ENCODE data around the gene SLC19A1.

Gene SLC19A1

DNA sequence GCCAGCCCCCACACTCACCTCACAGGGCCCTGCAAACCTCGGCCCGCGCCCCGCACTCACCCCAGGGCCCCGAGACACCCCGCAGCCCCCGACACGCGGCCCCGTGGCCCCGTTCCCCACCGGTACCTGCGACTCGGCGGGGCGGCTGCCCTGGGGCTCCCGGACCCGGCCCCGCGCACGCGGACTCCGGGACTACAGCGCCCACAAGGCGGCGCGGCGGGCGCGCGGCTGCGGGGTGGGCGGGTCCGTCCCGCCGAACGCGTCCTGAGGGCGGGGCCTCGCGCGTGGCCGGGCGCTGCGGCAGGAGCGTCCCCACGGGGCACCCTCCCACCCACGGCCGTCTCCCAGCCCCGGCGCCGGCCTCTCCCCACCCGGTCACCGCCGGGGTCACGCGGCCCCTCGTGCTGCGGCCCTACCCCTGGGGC, at the start of gene SLC19A1:
Gene SLC19A1, minus strand, starts transcription at position 199 of the 425 bp plus-strand sequence. CDS start 4,481 bp downstream, outside the sequence.
- Histone ChIP-seq H3K27me3 (replicated peaks; ENCODE audit: control insufficient read depth, insufficient read depth, low read length) (no peaks in the 10 kb centered on the region), H3K36me3 (ENCODE audit: control insufficient read depth, insufficient read depth, low read length) (no peaks in the 10 kb centered on the region; the same call in 1 of the 2 replicates), H3K4me3 (replicated peaks; ENCODE audit: low read depth, low read length) (peak within 1 kb of the TSS; percentile 66)
- DNase-seq (ENCODE audit: extremely low read depth, insufficient read length): peak; percentile 83
- TF ChIP-seq, protein P1, sequence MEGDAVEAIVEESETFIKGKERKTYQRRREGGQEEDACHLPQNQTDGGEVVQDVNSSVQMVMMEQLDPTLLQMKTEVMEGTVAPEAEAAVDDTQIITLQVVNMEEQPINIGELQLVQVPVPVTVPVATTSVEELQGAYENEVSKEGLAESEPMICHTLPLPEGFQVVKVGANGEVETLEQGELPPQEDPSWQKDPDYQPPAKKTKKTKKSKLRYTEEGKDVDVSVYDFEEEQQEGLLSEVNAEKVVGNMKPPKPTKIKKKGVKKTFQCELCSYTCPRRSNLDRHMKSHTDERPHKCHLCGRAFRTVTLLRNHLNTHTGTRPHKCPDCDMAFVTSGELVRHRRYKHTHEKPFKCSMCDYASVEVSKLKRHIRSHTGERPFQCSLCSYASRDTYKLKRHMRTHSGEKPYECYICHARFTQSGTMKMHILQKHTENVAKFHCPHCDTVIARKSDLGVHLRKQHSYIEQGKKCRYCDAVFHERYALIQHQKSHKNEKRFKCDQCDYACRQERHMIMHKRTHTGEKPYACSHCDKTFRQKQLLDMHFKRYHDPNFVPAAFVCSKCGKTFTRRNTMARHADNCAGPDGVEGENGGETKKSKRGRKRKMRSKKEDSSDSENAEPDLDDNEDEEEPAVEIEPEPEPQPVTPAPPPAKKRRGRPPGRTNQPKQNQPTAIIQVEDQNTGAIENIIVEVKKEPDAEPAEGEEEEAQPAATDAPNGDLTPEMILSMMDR (IDR thresholded peaks at IDR 0.05; ENCODE audit: insufficient read depth, low read length, poor library complexity, severe bottlenecking): no peak

GRCh38 chr21:45591619-45592207, 49.5 kb upstream of the SLC19A1 start:
- DNase-seq (ENCODE audit: extremely low read depth, insufficient read length): no peak
- H3K36me3 ChIP-seq (ENCODE audit: control insufficient read depth, insufficient read depth, low read length): no peaks in the 10 kb centered on the region
- TF ChIP-seq, protein P1 (IDR thresholded peaks at IDR 0.05; ENCODE audit: insufficient read depth, low read length, poor library complexity, severe bottlenecking): no peak
- no peak overlapping the region for H3K4me3 ChIP-seq (replicated peaks; ENCODE audit: low read depth, low read length)
- H3K27me3 ChIP-seq (replicated peaks; ENCODE audit: control insufficient read depth, insufficient read depth, low read length): no peaks in the 10 kb centered on the region

DNA sequence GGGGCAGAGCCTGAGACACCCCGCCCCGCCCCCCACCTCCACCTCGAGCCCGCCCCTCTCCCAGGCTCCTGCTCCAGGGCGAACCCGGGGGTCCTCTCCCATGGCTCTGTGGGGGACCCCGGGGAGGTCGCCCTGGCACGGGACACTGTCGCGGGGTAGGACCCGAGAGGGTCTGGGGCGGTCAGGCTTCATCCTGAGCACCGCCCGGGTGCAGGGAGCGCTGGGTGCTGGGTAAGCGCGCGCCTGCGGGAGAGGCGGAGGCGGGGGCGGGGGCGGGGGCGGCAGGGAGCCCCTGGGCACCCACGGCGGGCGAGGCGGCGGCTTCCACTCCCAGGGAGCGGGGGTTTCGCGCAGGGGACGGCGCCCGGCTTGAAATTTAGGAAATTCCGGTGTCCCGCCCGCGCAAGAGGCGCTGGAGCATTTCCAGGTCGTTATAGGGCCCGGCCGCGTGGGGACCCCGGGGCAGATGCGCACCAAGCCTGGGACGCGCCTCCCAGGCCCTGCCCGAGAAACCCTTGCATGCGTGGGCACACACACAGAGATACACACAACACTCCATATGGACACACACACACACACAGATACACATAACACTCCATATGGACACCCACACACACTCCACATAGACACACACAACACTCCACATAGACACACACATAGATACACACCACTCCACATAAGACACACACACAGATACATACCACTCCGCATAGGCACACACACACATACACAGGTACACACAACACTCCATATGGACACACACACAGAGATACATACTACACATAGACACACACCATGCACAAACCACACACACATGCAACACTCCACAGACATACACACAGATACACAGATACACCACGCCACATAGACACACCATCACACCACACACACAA, 48.7 kb upstream of the SLC19A1 start:
- Histone ChIP-seq H3K4me3 (replicated peaks; ENCODE audit: low read depth, low read length) (peak overlapping the region; percentile 41), H3K36me3 (ENCODE audit: control insufficient read depth, insufficient read depth, low read length) (no peaks in the 10 kb centered on the region), H3K27me3 (replicated peaks; ENCODE audit: control insufficient read depth, insufficient read depth, low read length) (no peaks in the 10 kb centered on the region)
- peak; percentile 64 for DNase-seq (ENCODE audit: extremely low read depth, insufficient read length)
- TF ChIP-seq, protein P1 (IDR thresholded peaks at IDR 0.05; ENCODE audit: insufficient read depth, low read length, poor library complexity, severe bottlenecking): no peak

- peak overlapping the region; percentile 44 for H3K4me3 ChIP-seq (replicated peaks; ENCODE audit: low read depth, low read length)
- no peaks in the 10 kb centered on the region for H3K36me3 ChIP-seq (ENCODE audit: control insufficient read depth, insufficient read depth, low read length)
- TF ChIP-seq, protein P1 (IDR thresholded peaks at IDR 0.05; ENCODE audit: insufficient read depth, low read length, poor library complexity, severe bottlenecking): no peak
- peak; percentile 39 for DNase-seq (ENCODE audit: extremely low read depth, insufficient read length)
- H3K27me3 ChIP-seq (replicated peaks; ENCODE audit: control insufficient read depth, insufficient read depth, low read length): no peaks in the 10 kb centered on the region
These were observed 48.0 kb upstream of the SLC19A1 start for GRCh38 chr21:45590246-45590725.

DNA sequence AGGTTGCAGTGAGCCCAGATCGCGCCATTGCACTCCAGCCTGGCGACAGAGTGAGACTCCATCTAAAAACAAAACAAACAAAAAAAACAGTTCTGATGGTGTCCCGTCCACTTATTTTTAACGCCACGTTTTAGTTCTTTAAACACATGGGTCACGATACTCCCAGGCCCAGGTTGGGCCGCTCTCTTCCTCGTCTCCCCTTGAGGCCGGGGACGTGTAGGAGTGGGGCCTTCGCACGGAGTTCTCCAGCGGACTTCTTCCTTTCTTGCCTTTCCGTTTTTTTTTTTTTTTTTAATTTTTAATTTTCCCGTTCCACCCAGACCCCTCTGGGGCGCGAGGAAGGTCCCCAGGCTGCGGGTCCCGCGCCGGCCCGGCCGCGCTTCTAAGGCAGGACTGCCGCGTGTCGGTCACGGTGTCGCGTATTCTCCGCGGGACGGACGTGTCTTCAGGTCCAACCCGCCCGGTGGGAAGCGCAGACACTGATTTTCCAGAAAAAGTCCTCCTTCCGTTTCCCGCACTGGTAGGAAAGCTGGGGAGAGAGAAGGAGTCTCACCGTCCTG, 47.5 kb upstream of the SLC19A1 start:
- no peaks in the 10 kb centered on the region for H3K27me3 ChIP-seq (replicated peaks; ENCODE audit: control insufficient read depth, insufficient read depth, low read length)
- DNase-seq (ENCODE audit: extremely low read depth, insufficient read length): no peak
- peak overlapping the region; percentile 44 for H3K4me3 ChIP-seq (replicated peaks; ENCODE audit: low read depth, low read length)
- TF ChIP-seq, protein P1 (IDR thresholded peaks at IDR 0.05; ENCODE audit: insufficient read depth, low read length, poor library complexity, severe bottlenecking): no peak
- no peaks in the 10 kb centered on the region for H3K36me3 ChIP-seq (ENCODE audit: control insufficient read depth, insufficient read depth, low read length)
